NOMO-1 treated with DMSO at 0.1 percent for 48 hours (cell line): ENCODE data around the gene VPS35L.

Experiments
- DNase-seq: peaks from one replicate; lab custom pipeline; 2025; ENCODE audit not compliant: unreplicated experiment; lab: John Stamatoyannopoulos, UW

VPS35L gene, protein sequence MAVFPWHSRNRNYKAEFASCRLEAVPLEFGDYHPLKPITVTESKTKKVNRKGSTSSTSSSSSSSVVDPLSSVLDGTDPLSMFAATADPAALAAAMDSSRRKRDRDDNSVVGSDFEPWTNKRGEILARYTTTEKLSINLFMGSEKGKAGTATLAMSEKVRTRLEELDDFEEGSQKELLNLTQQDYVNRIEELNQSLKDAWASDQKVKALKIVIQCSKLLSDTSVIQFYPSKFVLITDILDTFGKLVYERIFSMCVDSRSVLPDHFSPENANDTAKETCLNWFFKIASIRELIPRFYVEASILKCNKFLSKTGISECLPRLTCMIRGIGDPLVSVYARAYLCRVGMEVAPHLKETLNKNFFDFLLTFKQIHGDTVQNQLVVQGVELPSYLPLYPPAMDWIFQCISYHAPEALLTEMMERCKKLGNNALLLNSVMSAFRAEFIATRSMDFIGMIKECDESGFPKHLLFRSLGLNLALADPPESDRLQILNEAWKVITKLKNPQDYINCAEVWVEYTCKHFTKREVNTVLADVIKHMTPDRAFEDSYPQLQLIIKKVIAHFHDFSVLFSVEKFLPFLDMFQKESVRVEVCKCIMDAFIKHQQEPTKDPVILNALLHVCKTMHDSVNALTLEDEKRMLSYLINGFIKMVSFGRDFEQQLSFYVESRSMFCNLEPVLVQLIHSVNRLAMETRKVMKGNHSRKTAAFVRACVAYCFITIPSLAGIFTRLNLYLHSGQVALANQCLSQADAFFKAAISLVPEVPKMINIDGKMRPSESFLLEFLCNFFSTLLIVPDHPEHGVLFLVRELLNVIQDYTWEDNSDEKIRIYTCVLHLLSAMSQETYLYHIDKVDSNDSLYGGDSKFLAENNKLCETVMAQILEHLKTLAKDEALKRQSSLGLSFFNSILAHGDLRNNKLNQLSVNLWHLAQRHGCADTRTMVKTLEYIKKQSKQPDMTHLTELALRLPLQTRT

DNA sequence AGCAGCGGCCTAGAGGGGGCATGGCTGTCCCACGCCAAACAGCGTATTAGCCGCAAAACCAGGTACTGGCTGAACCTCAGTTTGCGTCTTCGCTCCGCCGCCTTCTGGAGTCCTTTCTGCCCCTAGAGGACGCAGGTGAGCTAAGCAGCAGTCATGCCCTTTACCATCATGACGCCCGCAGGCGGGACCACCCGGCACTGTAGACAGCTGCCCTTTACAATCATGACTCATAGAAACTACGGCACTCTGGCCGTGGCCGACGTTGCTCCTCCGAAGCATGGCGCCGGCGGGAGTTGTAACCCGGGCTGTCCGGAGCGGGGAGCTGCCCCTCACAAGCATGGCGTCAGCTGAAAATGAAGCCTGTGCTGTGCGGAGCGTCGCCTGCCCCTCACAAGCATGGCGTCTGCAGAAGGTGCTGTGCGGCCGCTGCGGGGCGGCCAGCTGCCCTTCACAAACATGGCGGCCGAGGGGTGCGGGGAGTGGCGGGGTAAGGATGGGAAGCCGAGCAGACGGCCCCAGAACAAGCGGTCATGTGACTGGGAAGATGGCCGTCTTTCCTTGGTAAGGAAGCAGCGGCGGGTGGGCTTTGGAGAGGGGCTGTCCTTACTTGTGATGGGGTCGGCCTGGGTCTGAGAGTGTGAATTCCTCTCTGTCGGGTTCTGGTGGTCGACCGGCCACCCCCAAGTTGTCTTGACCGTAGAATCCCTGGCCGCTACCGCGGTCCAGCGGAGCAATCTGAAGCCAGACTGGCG is at the start of gene VPS35L:
TSS of gene VPS35L (plus strand) at position 518 of the 752 bp plus-strand sequence. CDS start at position 545, 27 bp downstream.
- peak; percentile 98 for DNase-seq

DNA sequence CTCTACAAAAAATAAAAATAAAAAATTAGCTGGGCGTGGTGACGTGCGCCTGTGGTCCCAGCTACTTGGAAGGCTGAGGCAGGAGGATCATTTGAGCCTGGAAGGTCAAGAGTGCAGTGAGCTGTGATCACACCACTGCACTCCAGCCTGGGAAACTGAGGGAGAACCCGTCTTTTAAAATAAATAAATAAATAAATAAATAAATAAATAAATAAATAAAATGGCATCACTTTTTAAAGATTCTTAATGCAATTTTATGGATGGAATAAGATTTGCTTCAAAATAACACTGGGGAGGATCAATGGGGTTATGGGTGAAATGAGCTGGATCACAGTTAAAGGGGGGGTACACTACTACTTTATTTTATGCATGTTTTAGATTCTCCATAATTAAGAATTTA is 48.5 kb upstream of the VPS35L start:
- no peak for DNase-seq

DNA sequence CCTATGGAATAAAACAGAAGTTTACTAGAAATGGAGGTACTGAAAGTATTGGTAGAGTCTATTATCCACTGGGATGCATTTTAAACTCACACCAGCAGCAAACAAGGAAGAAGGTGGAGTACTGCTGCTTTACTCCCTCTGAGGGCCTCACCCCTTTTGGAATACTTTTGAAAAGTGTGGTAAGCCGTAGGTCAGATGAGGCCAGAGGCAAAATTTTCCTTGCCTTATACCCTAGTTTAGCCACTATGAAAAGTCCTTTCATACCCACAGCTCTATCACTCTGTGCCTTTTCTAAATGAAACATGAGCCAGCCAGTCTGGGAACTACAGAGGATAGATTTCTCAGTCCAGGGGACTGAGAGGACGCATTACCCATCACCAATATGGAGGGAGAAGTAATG is 47.6 kb upstream of the VPS35L start:
- DNase-seq = no peak

DNA sequence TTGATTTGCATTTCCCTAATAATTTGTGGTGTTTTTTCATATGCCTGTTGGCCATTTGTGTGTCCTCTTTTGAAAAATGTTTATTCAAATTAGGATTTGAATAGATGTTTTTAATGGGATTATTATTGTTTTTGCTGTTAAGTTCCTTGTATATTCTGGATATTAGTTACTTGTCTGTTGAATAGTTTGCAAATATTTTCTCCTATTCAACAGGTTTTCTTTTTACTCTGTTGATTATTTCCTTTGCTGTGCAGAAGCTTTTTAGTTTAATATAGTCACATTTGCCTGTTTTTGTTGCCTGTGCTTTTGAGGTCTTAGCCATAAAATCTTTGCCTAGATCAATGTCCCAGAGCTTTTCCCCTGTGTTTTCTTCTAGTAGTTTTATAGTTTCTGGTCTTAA is 43.2 kb upstream of the VPS35L start:
- DNase-seq = no peak

DNA sequence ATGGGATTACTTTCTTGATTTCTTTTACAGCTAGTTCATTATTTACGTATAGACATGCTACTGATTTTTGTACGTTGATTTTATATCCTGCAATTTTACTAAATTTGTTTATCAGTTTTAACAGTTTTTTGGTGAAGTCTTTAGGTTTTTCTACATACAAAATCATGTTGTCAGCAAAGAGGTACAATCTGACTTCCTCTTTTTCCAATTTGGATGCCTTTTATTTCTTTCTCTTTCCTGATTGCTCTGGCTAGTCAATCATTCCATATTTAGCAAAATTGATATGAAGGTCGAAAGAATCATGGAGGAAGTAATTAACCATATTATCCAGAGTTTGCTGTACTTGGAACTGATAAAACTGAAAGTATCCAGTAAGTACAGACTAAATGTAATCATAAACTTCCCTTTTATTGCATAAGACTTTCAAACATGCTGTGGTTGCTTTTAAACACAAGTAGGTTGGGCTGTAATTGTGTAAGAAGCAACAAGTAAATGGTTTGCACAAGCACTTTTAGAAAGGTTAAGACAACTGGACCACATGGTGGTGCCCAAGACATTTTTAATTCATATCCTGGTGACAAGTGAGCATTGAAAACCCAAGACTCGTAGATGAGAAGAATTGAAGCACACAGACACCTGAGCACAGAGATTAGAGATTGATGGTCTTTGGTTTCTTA is 42.0 kb upstream of the VPS35L start:
- DNase-seq = peak; percentile 96

DNA sequence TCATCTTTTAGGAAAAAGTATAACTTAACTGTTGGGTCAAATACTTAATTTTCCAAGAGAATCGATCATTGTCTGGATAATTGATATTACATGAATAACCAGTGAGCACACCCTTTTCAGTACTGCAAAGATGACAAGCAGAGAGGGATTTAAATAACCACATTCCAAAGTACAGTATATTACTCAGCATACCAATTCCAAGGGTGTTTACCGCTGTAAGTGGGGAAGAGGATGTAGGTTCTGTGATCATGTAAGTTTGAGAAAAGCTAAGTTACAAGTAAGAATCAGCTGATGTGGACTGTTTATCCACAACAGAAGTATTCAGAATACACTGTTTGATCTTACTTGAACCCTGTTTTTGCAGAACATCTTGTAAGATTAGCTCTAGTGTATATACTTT is 39.7 kb upstream of the VPS35L start:
- DNase-seq = no peak

DNA sequence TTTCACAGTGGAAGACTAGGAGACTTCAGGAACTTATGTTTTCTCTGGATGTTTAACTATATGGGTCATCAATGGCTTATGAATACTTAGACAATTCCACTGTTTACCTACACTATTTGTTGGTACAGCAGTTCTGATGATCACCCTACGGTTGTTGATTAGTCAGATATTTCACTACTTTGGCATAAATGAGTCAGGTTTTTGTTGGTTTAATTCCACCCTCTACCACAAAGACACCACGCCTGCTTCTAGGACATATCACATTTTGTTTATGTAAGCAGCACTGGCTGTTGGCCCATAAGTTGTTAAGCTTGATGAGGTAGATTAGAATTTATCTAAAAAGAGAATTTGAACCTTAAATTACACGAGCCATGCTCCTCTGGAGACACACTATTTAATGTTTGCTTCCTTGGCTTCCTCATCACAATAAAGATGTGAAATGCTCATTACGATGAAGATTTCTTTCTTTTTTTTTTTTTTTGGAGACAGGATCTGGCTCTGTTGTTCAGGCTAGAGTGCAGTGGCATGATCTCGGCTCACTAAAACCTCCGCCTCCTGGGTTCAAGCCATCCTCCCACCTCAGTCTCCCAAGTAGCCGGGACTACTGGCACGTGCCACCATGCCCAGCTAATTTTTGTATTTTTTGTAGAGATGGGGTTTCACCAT is 37.9 kb upstream of the VPS35L start:
- no peak for DNase-seq

DNA sequence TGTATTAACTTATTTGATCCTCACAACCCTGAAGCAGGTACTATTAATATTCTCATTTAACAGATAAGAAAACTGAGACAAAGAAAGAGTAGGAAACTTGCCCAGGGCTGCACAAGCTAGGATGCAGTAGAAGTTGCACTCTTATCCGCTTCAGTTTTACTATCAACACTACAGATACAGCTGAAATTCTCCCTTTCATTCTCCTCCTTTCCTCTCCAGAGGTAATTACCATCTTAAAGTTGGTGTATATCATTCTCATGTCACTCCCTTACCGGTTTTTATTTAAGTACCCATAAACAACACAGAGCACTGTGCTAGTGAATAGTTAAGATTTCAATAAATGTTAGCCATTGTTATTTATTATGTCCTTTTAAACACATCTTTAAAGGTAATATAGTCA is 37.1 kb upstream of the VPS35L start:
- no peak for DNase-seq

DNA sequence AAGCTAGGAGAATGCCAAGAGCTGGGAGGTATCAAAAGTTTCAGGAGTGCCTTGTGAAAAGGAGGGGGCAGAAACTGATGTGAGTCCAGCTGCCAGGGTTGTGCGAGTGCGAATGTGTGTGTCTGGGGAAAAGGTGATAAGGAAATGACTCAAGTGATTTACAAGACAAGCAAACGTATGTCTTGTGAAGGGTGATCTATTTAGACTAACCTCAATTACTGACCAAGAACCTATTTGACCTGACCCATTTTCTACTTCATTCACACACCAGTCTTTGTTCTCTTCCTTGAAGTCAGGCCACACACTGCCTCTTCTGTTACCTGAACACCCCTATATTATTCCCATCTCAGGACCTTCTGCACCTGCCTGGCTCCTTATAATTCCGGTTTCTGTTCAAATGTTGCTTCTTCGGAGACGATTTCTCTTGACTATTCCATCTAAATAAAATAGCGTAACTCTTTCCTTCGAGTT is 34.6 kb upstream of the VPS35L start:
- DNase-seq = peak; percentile 8

DNA sequence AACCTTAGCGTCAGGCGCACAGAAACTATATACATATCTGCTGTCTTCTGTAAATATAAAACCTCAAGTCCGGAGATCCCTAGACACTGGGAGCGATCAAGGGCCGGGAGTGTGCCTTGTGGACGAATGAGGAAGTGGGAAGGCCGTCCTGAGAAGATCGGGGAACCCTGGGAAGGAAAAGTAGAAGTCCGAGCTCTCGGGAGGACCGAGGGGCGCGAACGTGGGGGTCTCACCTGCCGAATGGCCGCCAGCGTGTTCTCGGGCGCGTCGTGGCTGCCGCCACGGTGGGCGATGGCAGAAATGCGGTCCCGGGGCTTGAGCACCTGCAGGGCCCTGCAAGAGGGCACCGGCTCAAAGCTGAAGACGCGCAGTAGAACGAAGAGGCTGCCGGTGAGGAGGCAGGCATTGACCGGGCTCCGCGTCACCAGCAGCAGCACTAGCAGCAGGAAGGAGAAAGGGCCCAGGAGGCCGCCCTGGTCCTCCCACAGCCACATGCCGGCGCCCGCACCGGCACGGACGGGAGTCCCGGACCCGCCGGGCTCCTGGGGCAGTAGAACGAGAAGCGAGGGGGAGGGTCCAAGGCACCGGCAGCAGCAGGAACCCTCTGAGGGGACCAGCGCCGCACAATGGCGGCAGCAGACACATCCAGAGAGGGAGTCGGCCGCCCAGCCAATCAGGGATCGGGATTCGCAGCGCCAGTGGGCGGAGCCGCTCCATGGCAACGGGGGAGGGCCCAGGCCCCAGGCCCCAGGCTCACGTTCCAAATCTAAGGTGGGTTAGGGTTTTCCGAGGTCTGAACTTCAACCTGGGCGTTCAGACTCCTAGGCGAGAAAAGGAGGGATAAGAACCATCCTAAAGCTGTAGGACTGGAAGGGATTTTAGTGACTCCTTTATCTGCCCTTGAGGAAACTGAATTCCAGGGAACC is 33.8 kb upstream of the VPS35L start, which contains the start of gene GDE1:
TSS of gene GDE1 (minus strand) at position 628 of the 926 bp plus-strand sequence. CDS start at position 494, 134 bp downstream.
- peak; percentile 80 for DNase-seq

DNA sequence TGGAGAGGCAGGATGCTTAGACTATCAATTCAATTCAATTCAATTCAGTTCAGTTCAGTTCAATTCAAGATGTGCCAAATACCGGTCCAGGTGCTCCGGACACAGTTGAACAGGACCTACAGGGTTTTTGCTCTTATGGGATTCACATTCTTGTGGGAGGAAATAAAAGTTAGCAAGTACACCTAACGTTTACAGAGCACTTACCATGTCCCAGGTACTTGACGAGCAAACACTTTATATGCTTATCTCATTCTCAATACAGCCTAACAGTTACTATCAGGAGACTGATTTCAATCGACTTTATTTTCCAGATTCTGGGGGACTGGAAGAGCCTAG is 33.1 kb upstream of the VPS35L start:
- no peak for DNase-seq

DNA sequence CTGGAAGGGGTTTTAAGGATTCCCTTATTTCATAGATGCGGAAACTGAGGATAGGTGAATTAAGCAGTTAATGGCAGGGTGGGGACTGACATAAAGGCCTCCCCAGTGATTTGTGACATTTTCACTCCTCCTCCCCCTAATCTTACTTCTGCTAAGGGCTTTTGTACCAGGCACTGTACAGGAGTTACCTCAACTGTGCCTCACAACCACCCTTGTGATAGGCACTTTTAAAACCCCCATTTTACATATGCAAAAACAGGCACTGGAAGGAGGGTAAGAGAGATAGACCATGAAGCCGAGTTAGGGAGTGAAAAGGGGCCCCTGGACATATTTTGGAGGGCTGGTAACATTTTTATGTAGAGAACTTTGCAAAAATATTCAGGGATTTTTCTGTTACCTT is 32.7 kb upstream of the VPS35L start:
- no peak for DNase-seq

DNA sequence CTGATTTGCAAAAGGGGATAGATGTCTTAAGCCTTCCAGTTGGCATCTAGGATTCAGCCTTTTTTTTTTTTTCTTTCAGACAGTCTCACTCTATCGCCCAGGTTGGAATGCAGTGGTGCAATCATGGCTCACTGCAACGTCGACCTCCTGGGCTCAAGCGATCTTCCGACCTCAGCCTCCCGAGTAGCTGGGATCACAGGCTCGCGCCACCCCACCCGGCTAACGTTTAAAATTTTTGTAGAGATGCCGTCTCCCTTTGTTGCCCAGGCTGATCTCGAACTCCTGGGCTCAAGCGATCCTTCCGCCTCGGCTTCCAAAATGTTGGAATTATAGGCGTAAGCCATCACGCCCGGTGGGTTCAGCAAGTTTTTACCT is 32.3 kb upstream of the VPS35L start:
- DNase-seq = no peak

DNA sequence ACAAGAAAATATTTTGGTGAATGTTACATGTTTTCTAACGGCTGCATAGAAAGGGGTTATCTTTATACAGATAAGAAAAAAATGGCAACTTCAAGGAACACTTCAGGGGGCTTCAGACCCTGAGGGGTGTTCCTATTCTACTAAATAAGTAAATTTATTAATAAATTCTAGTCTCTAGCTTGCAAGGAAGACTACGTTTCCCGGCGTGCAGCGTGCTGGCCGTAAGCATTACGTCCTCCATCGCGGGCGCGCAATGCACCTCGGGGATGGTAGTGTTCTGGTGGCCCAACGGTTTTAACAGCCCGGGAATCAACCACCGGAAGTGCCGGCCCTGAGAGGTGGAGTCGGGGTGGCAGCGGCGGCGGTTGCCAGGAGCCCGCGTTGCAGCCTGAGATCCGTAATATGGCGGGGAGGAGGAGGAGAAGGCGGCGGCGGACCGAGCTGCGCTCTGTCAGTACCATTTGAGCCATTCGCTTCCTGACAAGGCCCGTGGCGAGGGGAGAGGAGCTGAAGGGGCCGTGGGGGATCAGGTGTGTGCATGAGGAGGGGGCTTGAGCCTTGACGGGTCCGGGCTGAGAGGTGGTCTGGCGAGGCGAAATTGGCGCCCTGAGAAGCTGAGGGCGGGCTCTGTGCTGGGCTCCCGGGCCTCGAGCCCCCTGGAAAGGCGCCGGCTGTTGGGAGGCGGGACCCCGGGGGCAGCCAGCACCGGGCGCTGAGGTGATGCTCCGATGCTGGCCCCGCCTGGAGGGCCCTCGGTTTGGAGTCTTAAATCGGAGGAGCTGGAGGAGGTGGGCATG is 31.7 kb upstream of the VPS35L start, which contains the start of gene CCP110:
TSS of gene CCP110 (plus strand) at position 384 of the 797 bp plus-strand sequence. CDS start 3,940 bp downstream, outside the sequence.
- DNase-seq = peak; percentile 96

DNA sequence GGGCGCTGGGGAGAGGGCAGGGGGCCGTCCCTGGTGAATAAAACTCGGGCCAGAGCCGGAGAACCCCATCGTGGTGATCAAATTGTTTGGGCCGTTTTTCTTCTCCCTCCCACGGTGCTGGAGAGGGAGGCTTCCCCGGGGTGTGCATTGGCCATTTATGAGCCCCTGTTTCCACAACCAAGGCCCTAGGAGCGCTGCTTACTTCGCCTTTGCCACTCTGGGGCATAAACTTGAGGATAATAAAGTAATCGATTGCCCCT is 31.2 kb upstream of the VPS35L start:
- DNase-seq = no peak

DNA sequence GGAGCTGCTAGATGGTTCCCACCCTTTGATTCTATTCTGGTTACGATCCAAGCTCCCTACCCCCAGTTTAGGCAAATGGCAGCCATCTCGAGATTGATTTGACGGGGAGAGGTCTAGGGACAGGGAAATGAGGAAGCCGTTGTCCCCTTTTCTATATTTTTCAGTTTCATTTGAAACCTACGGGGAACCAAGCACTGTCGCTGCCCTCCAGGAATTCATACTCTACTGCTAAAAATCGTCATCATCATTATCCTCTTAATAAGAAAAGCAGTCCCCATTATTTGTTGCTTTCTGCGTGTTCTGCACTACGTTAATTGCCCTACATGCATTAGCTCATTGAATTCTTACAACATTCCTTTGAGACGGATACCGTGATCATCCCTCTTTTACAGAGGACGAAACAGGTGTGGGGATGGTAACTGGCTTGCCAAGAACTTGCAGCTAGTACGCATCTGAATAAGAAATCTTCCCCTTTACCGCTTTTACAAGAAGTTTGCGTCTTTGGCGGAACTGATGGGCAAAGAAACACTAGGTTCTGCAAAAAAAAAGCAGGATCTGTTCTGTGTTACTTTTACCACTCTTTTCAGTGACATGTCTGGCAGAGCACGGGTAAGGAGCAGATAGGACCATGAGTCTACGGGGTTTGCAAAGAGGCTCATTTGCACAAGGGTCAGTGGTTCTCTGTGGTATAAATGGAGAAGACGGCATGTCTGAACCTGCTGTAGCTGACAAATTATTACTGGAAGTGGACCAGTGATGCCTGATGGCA is 30.7 kb upstream of the VPS35L start:
- peak; percentile 58 for DNase-seq

DNA sequence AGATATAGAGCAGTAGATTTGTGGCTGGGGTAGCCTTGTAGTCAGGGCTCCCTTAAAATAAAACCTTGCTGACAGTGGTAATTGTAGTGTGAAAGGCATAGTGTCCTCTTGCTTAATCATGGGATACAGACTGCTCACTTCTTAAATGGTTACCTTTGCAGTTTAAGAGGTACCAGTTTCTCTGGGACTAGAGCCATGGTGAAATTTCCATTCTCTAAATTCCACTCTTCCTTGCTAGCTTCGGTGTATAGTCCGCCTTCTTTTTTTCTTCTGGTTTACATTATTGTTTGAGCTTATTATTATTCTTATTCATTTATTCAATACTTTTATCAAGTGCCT is 30.1 kb upstream of the VPS35L start:
- no peak for DNase-seq

DNA sequence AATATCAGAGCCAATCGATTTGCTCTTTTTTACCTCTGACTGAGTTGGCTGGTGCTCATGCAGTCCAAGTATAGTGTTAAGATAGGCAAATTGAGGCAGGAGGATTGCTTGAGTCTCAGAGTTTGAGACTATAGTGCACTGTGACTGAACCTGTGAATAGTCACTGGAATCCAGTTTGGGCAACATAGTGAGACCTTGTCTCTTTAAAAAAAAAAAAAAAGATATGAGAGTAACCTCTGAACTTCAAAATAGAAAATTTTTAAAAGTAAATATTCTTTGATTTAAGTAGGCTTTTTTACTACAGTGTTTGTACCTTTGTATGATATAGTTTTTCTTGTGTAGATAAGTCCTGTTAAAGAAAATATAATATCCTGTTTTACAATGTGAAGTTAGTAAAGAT is 28.3 kb upstream of the VPS35L start:
- no peak for DNase-seq
